HepG2 (cell line): Measurements from ENCODE around the gene EPO. TPM values are rescaled to one million over a fixed set of nuclear protein-coding genes. Genes with fewer than 3 reads are reported as not detected.
A peak's percentile ranks its signal among the peaks of the same experiment; 100 is the strongest.

Experiments used
- CBX2 ChIP-seq, 2 experiments: fragments of 200-600 bp in 1 of 2; sonication (generic); formaldehyde crosslinking in 1 of 2; IDR thresholded peaks; 2 replicates each; pipeline versions ENCODE4 v1.7.0 to v1.8.1; 2018 to 2022; ENCODE audit warnings: low read depth in 2 of 2, low read length in 1 of 2, mild to moderate bottlenecking in 1 of 2, missing genetic modification reagents in 1 of 2
- CBX5 ChIP-seq: sonication (generic); formaldehyde crosslinking; IDR thresholded peaks from 2 replicates; pipeline ENCODE4 v1.4.0; 2020; ENCODE audit warnings: missing genetic modification reagents, borderline replicate concordance
- HIVEP1 ChIP-seq: sonication (generic); formaldehyde crosslinking; IDR thresholded peaks from 2 replicates; pipeline ENCODE4 v1.4.0; 2020; ENCODE audit warnings: mild to moderate bottlenecking, missing genetic modification reagents
- IRF1 ChIP-seq: sonication (generic); formaldehyde crosslinking; IDR thresholded peaks from 2 replicates; pipeline ENCODE4 v1.4.0; 2020; ENCODE audit warnings: low read depth, mild to moderate bottlenecking, missing genetic modification reagents
- KAT7 ChIP-seq: IDR thresholded peaks from 2 replicates; pipeline ENCODE4 v1.6.1; 2018; ENCODE audit warnings: borderline replicate concordance, missing compliant biosample characterization
- KLF15 ChIP-seq: sonication (generic); formaldehyde crosslinking; IDR thresholded peaks from 2 replicates; pipeline ENCODE4 v1.8.1; 2023; ENCODE audit warnings: borderline replicate concordance, mild to moderate bottlenecking, inconsistent platforms, missing genetic modification reagents, mixed read lengths
- MAF1 ChIP-seq: sonication (generic); formaldehyde crosslinking; IDR thresholded peaks from 2 replicates; pipeline ENCODE4 v1.5.0; 2020; ENCODE audit warnings: missing genetic modification reagents, borderline replicate concordance
- MEF2D ChIP-seq: sonication (generic); formaldehyde crosslinking; IDR thresholded peaks from 2 replicates; pipeline ENCODE4 v1.5.1; 2020; ENCODE audit warnings: mild to moderate bottlenecking, missing genetic modification reagents
- PCBP2 ChIP-seq: fragments of 200-400 bp; formaldehyde crosslinking; optimal IDR thresholded peaks from 2 replicates; pipeline ENCODE3; 2018; ENCODE audit warnings: low read length, low read depth; ENCODE audit not compliant: poor library complexity, severe bottlenecking
- RAD21 ChIP-seq: fragments of 450-650 bp; formaldehyde crosslinking; IDR thresholded peaks from 2 replicates; pipeline ENCODE4 v1.5.0; 2020; ENCODE audit warnings: mild to moderate bottlenecking
- RARG ChIP-seq: sonication (generic); formaldehyde crosslinking; IDR thresholded peaks from 2 replicates; pipeline ENCODE4 v1.4.0; 2020; ENCODE audit warnings: low read depth, mild to moderate bottlenecking, missing genetic modification reagents
- RFX3 ChIP-seq: IDR thresholded peaks from 2 replicates; pipeline ENCODE4 v1.6.1; 2016; ENCODE audit warnings: missing biosample characterization, missing genetic modification reagents
- RFXAP ChIP-seq: sonication (generic); formaldehyde crosslinking; IDR thresholded peaks from 2 replicates; pipeline ENCODE4 v1.4.0; 2020; ENCODE audit warnings: missing genetic modification reagents, borderline replicate concordance
- RNF2 ChIP-seq: fragments of 450-650 bp; conservative IDR thresholded peaks from 2 replicates; pipeline ENCODE4 v1.6.1; 2016; ENCODE audit warnings: low read depth
- SMAD1 ChIP-seq: sonication (generic); formaldehyde crosslinking; IDR thresholded peaks from 2 replicates; pipeline ENCODE4 v1.4.0; 2020; ENCODE audit warnings: missing genetic modification reagents, low read depth, mild to moderate bottlenecking, borderline replicate concordance
- SMC3 ChIP-seq: IDR thresholded peaks from 2 replicates; pipeline ENCODE4 v1.6.1; 2011; ENCODE audit warnings: low read length, improper control_type of control experiment
- TCF12 ChIP-seq, 2 experiments: fragments of 450-650 bp in 1 of 2; sonication (generic) in 1 of 2; formaldehyde crosslinking in 1 of 2; IDR thresholded peaks; 2 replicates each; pipeline versions ENCODE4 v1.6.1 to v1.8.0; 2017 to 2022; ENCODE audit warnings: antibody characterized with exemption in 1 of 2, mild to moderate bottlenecking in 1 of 2, missing genetic modification reagents in 1 of 2, moderate library complexity in 1 of 2
- ZBTB1 ChIP-seq: sonication (generic); formaldehyde crosslinking; IDR thresholded peaks from 2 replicates; pipeline ENCODE4 v1.4.0; 2020; ENCODE audit warnings: missing genetic modification reagents, borderline replicate concordance
- ZBTB42 ChIP-seq: sonication (generic); formaldehyde crosslinking; IDR thresholded peaks from 2 replicates; pipeline ENCODE4 v1.5.0; 2020; ENCODE audit warnings: mild to moderate bottlenecking, missing genetic modification reagents
- ZNF280D ChIP-seq: sonication (generic); formaldehyde crosslinking; IDR thresholded peaks from 2 replicates; pipeline ENCODE4 v1.5.1; 2020; ENCODE audit warnings: mild to moderate bottlenecking, missing genetic modification reagents
- ZNF326 ChIP-seq: sonication (generic); formaldehyde crosslinking; IDR thresholded peaks from 2 replicates; pipeline ENCODE4 v1.4.0; 2020; ENCODE audit warnings: missing genetic modification reagents, borderline replicate concordance
- ZNF605 ChIP-seq: sonication (generic); formaldehyde crosslinking; IDR thresholded peaks from 2 replicates; pipeline ENCODE4 v1.8.0; 2022; ENCODE audit warnings: mild to moderate bottlenecking, missing genetic modification reagents
- ZNF772 ChIP-seq: sonication (generic); formaldehyde crosslinking; IDR thresholded peaks from 2 replicates; pipeline ENCODE4 v1.5.0; 2020; ENCODE audit warnings: mild to moderate bottlenecking, missing genetic modification reagents
- polyA plus RNA-seq, 8 experiments: library from polyadenylated mRNA; depleted of rRNA in 3 of 8; stranded (reverse) in 7 of 8; unstranded in 1 of 8; fragments of >200 nt; fragmentation: Illumina TruSeq in 4 of 8; extraction: Trizol in 4 of 8; gene quantifications; 2 replicates each; pipeline versions ENCODE4 v1.2.1 to v1.2.3, GENCODE V29; 2011 to 2016; ENCODE audit warnings: low read depth in 4 of 8, missing spikeins in 1 of 8, mixed read lengths in 1 of 8; ENCODE audit not compliant: insufficient read depth in 1 of 8
- total RNA-seq, 5 experiments: library from RNA; depleted of rRNA; stranded (reverse); fragments of >200 nt; fragmentation: Illumina TruSeq; extraction: Trizol; gene quantifications; 2 replicates each; pipeline ENCODE4 v1.2.3, GENCODE V29; 2016; ENCODE audit warnings: low read depth in 1 of 5
- TF ChIP-seq, protein P1 (sequence below): sonication (generic); formaldehyde crosslinking; IDR thresholded peaks from 2 replicates; pipeline ENCODE4 v1.8.1; 2023; ENCODE audit warnings: mild to moderate bottlenecking, moderate library complexity, missing genetic modification reagents

EPO gene
- total and polyA plus RNA-seq, 2 of the 13 experiments (the other 11 are each of a cell fraction or from before 2014, with no cell fraction given) = 10.3 to 25.7 TPM

GRCh38 chr7:100706672-100707311, 13.5 kb upstream of the EPO start (continued):
- TF ChIP-seq PCBP2 = no peak
- TF ChIP-seq SMC3 = no peak
- no peak for TF ChIP-seq ZNF280D (CRISPR knock-in tag)
- TF ChIP-seq MAF1 (CRISPR knock-in tag) = no peak
- TF ChIP-seq MEF2D (CRISPR knock-in tag) = no peak
- TF ChIP-seq, protein P1, sequence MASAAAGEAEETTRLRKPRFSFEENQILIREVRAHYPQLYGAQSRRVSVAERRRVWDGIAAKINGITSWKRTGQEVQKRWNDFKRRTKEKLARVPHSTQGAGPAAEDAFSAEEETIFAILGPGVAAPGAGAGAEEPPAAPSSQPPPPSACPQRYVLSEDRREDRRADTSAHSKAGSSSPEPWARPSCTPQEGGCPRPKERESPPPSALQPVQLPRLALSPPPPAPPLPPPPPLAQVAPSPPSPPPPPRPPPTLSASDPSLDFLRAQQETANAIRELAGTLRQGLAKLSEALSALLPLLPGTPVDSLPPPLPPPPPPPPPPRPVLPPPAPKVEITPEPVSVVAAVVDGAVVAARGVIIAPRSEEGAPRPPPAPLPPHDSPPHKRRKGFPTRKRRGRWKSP (CRISPR knock-in tag) = no peak
- no peak for TF ChIP-seq KLF15 (CRISPR knock-in tag)
- TF ChIP-seq ZBTB42 (CRISPR knock-in tag) = no peak
- no peak for TF ChIP-seq ZNF772 (CRISPR knock-in tag)
- TF ChIP-seq KAT7 (CRISPR knock-in tag) = 0 out of 2 replicates have a peak, but pooled peaks have one; percentile 59
- TF ChIP-seq RFXAP = no peak
- TF ChIP-seq RNF2 = 0 out of 2 replicates have a peak, but pooled peaks have one; percentile 29
- no peak for TF ChIP-seq CBX5 (CRISPR knock-in tag)
- TF ChIP-seq ZBTB1 (CRISPR knock-in tag) = no peak
- no peak for TF ChIP-seq HIVEP1 (CRISPR knock-in tag)
- TF ChIP-seq IRF1 (CRISPR knock-in tag) = no peak
- no peak for TF ChIP-seq SMAD1 (CRISPR knock-in tag)
- TF ChIP-seq ZNF326 (CRISPR knock-in tag) = no peak
- no peak for TF ChIP-seq TCF12 (IDR thresholded peaks at IDR 0.05)
- TF ChIP-seq TCF12 (CRISPR knock-in tag; IDR thresholded peaks at IDR 0.05) = no peak
- TF ChIP-seq ZNF605 (CRISPR knock-in tag) = no peak
- TF ChIP-seq CBX2 (IDR thresholded peaks at IDR 0.05; ENCODE audit: low read depth, low read length) = no peak
- TF ChIP-seq CBX2 (CRISPR knock-in tag; IDR thresholded peaks at IDR 0.05; ENCODE audit: low read depth) = no peak
- TF ChIP-seq RARG (CRISPR knock-in tag) = no peak
- TF ChIP-seq RFX3 (CRISPR knock-in tag) = no peak
- TF ChIP-seq RAD21 (CRISPR knock-in tag) = no peak
